Activated T-helper 2 cell treated with anti-CD3 and anti-CD28 coated beads, Interferon-gamma antibody, Interleukin-2, Interleukin-4, amounts not matched to agents 10 μg/mL and 5 μg/mL and 100 μg/mL, durations not matched to agents 14 hours and 24 hours and 36 hours (primary cell): ENCODE measurements around the gene TIPRL. TPM values are rescaled to one million over a fixed set of nuclear protein-coding genes. Genes with fewer than 3 reads are reported as not detected.

Experiments used
- DNase-seq: peaks from one replicate; pipeline ENCODE4 v3.0.0; 2021; ENCODE audit warnings: low spot score
- H3K27ac Mint-ChIP-seq: one replicate; pipeline ENCODE4 v1.8.0; 2021; ENCODE audit warnings: mixed read lengths
- H3K27me3 Mint-ChIP-seq: one replicate; pipeline ENCODE4 v1.8.0; 2021; ENCODE audit warnings: low read depth, mixed read lengths
- H3K36me3 Mint-ChIP-seq: one replicate; pipeline ENCODE4 v1.8.0; 2021; ENCODE audit warnings: low read depth, mixed read lengths
- H3K4me1 Mint-ChIP-seq: one replicate; pipeline ENCODE4 v1.8.0; 2021; ENCODE audit warnings: low read depth, mixed read lengths
- H3K4me3 Mint-ChIP-seq: one replicate; pipeline ENCODE4 v1.8.0; 2021; ENCODE audit warnings: low read depth, mild to moderate bottlenecking, moderate library complexity, mixed read lengths
- H3K9me3 Mint-ChIP-seq: one replicate; pipeline ENCODE4 v1.8.0; 2021; ENCODE audit warnings: mixed read lengths
- intact Hi-C: fragments of 100-400 bp; cut with micrococcal nuclease; formaldehyde crosslinking; loops from one replicate; pipeline ENCODE4 v1.15.1; 2023
- total RNA-seq: library from RNA; stranded (reverse); gene quantifications from 2 replicates; pipeline ENCODE4 v1.2.3, GENCODE V29; 2022

Gene TIPRL
- 59.9 and 63.4 TPM in 2 replicates for total RNA-seq

DNA sequence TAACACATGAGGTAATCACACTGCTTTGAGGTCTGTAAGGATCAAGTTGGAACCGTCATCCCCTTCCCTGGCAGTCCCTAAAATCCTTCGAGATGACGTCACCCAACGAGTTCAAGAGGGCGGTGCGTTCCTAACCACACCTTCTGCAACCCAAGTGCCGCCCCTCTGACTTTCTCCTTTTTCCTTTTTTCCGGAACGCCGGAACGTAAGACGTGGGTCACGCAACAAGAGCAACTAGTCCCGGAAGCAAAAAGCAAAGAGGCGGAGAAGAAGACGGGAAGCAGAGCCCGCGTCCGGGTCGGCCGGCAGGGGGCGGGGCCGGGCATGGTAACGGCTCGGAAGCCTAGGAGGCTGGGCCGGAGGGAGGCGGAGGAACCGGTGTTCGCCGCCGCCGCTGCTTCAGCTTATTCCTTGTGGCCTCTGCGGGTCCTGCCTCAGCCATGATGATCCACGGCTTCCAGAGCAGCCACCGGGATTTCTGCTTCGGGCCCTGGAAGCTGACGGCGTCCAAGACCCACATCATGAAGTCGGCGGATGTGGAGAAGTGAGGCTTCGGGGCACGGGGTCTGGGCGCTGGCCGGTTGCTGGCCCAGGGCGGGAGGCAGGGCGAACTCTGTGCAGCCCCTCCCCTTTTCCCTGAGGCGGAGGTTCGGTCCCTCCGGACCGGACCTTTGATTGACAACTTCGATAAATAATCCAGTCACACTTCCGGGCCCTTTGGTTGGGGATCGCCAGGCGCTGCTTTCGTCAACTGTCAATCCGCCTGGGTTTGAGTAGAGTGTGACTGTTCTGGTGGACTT is at the start of gene TIPRL:
TSS of gene TIPRL (plus strand) at position 325 of the 800 bp plus-strand sequence. CDS start at position 441, 116 bp downstream.
- DNase-seq, result peak; percentile 93

GRCh38 chr1:168129933-168130332 is 48.8 kb upstream of the TIPRL start:
- peaks cover 42% of the 10 kb centered on the region for H3K27me3 Mint-ChIP-seq
- intact Hi-C loops, result no loop called here

More for the DNA sequence above, at the start of gene TIPRL:
- Mint-ChIP-seq H3K9me3 (no peaks in the 10 kb centered on the region), H3K36me3 (peaks cover 3% of the 10 kb centered on the region), H3K27ac (no peak within 1 kb of the TSS), H3K4me1 (peaks cover 8% of the 10 kb centered on the region), H3K4me3 (no peak within 1 kb of the TSS), H3K27me3 (peaks cover 4% of the 10 kb centered on the region)
- intact Hi-C loops, result loop anchor here (1.0 to 10.0 kb wide), 8 partner anchors 42 to 1896 kb away; partner anchors contain the start of genes GPR161, KIFAP3 and SFT2D2

DNA sequence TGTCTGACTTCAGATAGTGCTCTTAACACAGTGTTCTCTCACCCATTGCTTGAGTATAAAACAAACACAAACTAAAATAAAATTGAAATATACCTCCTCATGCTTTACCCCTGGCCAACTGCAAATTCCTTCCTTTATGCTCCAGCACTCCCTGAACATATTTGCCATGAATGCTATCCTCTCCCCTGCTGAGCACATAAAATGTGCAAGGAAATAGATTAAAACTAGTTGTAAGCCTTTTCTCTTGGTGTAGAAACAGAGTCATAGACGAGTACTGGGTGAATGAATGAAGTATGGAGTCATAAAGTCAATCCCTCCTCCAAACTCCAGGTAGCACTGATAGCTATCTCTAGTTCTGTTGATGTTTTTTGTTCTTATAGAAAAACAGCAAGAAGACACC is 44.6 kb upstream of the TIPRL start:
- Mint-ChIP-seq H3K27me3 (peaks cover 55% of the 10 kb centered on the region), H3K4me3 (no peak overlapping the region)

More at GRCh38 chr1:168129933-168130332, 48.8 kb upstream of the TIPRL start:
- H3K27ac Mint-ChIP-seq, result no peak overlapping the region
- no peak for DNase-seq
- H3K9me3 Mint-ChIP-seq, result no peaks in the 10 kb centered on the region
- no peaks in the 10 kb centered on the region for H3K4me1 Mint-ChIP-seq
- H3K36me3 Mint-ChIP-seq, result no peaks in the 10 kb centered on the region
- no peak overlapping the region for H3K4me3 Mint-ChIP-seq

DNA sequence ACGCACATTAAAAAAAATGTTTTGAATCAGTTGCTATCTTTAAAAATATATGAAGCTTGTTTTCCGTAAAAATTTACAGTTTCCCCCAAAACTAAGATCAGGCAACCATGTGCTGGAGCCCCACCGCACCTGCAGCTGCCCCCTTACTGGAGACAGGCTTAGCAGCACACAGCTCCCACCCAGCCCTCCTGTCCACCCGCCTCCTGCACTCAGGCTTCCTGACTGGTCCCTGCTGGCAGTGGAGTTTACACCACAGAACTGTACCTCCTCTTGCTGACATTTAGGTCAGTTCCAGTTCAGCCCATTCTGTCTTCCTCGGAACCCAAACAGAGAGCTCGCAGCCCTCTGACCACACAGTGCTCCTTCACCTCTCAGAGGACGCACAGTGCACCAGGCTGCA is 44.1 kb upstream of the TIPRL start:
- Mint-ChIP-seq H3K27me3 (peaks cover 57% of the 10 kb centered on the region), H3K4me3 (no peak overlapping the region), H3K9me3 (no peaks in the 10 kb centered on the region), H3K4me1 (peaks cover 16% of the 10 kb centered on the region), H3K27ac (no peak overlapping the region), H3K36me3 (no peaks in the 10 kb centered on the region)
- intact Hi-C loops, result loop anchor here (5.0 kb wide), 3 partner anchors 47 to 197 kb away; partner anchors contain the start of genes DCAF6 and MPC2
- DNase-seq, result no peak

More for the DNA sequence above, 44.6 kb upstream of the TIPRL start:
- Mint-ChIP-seq H3K27ac (no peak overlapping the region), H3K4me1 (peaks cover 15% of the 10 kb centered on the region), H3K9me3 (no peaks in the 10 kb centered on the region), H3K36me3 (no peaks in the 10 kb centered on the region)
- DNase-seq, result no peak
- intact Hi-C loops, result no loop called here

DNA sequence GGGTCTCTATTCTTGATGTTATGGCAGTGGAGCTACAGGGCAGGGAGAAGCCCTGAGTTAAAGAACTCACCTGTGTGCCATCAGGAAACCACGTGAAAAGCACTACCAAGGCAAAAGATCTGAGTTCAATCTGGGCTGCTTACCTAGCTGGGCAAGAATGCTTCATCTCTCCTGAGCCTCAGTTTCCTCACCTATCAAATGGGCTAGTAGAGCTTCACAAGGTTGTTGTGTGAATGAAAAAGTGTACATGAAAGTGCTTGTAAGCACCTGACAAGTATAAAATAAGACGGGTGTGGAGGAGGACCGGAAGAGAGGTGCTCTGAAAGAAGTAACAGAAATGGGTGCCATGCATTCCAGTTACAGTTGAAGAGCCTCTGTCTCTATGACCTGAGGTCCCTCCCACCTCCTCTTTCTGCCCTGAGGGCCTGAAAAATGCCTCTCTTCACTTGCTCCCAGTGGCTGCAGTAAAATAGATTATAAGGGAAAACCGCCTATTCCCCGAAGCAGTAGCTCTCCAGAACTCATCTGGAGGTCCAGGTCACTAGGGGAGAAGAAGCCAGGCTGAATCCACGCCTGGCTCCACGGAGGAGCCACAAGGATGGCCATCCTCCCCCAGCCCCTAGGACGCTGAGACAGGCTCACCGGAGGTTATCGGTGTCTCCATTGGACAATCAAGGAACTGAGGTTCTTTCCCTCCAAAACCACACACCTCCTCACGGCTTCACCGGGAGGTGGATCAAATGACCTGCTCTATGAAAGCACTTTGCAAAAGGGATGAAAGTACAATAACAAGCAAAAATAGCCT is 43.4 kb upstream of the TIPRL start:
- Mint-ChIP-seq H3K4me3 (peak overlapping the region; percentile 74), H3K4me1 (peaks cover 16% of the 10 kb centered on the region), H3K9me3 (no peaks in the 10 kb centered on the region), H3K36me3 (no peaks in the 10 kb centered on the region), H3K27me3 (peaks cover 55% of the 10 kb centered on the region), H3K27ac (peak overlapping the region; percentile 4)
- DNase-seq, result no peak
- intact Hi-C loops, result loop anchor here (5.0 kb wide), 3 partner anchors 48 to 198 kb away; partner anchors contain the start of genes DCAF6 and MPC2

DNA sequence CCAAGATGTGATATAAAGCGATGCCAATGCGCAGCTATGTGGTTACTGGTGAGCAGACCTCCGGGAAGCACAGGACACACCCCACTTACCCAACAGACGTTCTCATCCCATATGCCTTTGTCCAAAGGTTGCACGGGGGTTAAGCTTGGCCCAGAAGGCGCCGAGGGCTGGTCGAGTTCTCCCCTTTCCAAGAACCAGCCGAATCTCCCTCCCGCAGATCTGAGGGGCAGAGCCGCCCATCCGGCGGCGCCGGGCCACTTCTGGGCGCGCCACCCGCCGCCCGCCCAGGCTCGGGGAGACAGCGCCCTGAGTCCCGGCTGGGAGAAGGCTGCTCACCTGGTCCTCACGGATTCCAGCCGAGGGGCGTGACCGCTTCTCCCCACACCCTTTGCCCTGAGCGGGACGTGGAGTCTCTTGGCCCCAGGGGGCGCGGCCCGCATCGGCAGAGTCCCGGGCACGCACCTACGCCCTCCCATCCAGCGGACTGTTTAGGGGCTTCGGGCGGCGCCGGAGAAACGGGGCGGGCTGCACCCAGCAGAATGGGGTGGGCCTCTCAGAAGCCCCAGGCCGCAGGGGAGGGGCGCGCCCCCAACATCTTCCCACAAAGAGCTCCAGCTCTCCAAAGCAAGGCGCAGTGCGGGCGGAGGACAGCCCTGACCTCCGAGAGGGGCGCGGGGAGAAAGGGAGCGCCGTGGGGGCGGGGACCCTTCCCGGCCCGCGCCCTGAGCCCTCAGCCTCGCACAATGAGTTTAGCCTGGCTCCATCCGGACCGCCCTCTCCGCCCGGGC is 42.6 kb upstream of the TIPRL start:
- intact Hi-C loops, result loop anchor here (2.0 to 5.0 kb wide), 4 partner anchors 43 to 199 kb away; partner anchors contain the start of genes DCAF6, MPC2 and TIPRL
- H3K36me3 Mint-ChIP-seq, result no peaks in the 10 kb centered on the region
- DNase-seq, result no peak
- peaks cover 52% of the 10 kb centered on the region for H3K27me3 Mint-ChIP-seq
- H3K4me3 Mint-ChIP-seq, result peak overlapping the region; percentile 74
- no peaks in the 10 kb centered on the region for H3K9me3 Mint-ChIP-seq
- H3K27ac Mint-ChIP-seq, result peak overlapping the region; percentile 4
- peaks cover 16% of the 10 kb centered on the region for H3K4me1 Mint-ChIP-seq

- peaks cover 16% of the 10 kb centered on the region for H3K4me1 Mint-ChIP-seq
- intact Hi-C loops, result loop anchor here (2.0 to 5.0 kb wide), 4 partner anchors 42 to 200 kb away; partner anchors contain the start of genes DCAF6, MPC2 and TIPRL
- H3K27me3 Mint-ChIP-seq, result peaks cover 48% of the 10 kb centered on the region
- peak; percentile 29 for DNase-seq
- no peaks in the 10 kb centered on the region for H3K9me3 Mint-ChIP-seq
- H3K27ac Mint-ChIP-seq, result peak within 1 kb of the TSS; percentile 33
- H3K4me3 Mint-ChIP-seq, result peak within 1 kb of the TSS; percentile 85
- H3K36me3 Mint-ChIP-seq, result no peaks in the 10 kb centered on the region
Observed at GRCh38 chr1:168136709-168137514, 41.9 kb upstream of the TIPRL start, which contains the start of gene GPR161. Gene GPR161 (minus strand): TSS chr1:168136930. CDS start chr1:168104850, 32,080 bp downstream.

DNA sequence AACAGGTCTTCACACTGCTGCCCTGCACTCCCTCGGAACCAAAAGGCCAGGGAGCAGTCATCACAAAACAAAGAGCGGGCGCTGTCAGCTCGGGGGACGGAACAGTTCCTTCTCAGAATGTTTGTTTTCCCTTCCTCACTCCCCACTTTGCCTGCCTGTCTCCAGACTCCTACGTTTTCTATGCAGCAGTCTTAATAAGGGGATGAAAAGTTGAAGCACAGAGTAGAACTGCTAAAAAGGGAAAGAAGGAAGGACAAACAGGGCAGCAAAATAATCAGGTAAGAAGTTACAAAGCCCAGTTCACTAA is 41.3 kb upstream of the TIPRL start:
- no peak for DNase-seq

GRCh38 chr1:168138134-168138533 is 40.6 kb upstream of the TIPRL start:
- H3K27me3 Mint-ChIP-seq, result peaks cover 51% of the 10 kb centered on the region
- DNase-seq, result no peak
- peaks cover 16% of the 10 kb centered on the region for H3K4me1 Mint-ChIP-seq
- H3K9me3 Mint-ChIP-seq, result no peaks in the 10 kb centered on the region
- H3K4me3 Mint-ChIP-seq, result peak overlapping the region; percentile 27
- H3K27ac Mint-ChIP-seq, result no peak overlapping the region
- intact Hi-C loops, result loop anchor here (5.0 kb wide), 3 partner anchors 51 to 201 kb away; partner anchors contain the start of genes DCAF6 and MPC2
- H3K36me3 Mint-ChIP-seq, result no peaks in the 10 kb centered on the region

More for the DNA sequence above, 41.3 kb upstream of the TIPRL start:
- peaks cover 52% of the 10 kb centered on the region for H3K27me3 Mint-ChIP-seq
- intact Hi-C loops, result loop anchor here (2.0 to 5.0 kb wide), 4 partner anchors 41 to 200 kb away; partner anchors contain the start of genes DCAF6, MPC2 and TIPRL
- H3K27ac Mint-ChIP-seq, result peak overlapping the region; percentile 33
- no peaks in the 10 kb centered on the region for H3K9me3 Mint-ChIP-seq
- peak overlapping the region; percentile 85 for H3K4me3 Mint-ChIP-seq
- no peaks in the 10 kb centered on the region for H3K36me3 Mint-ChIP-seq
- peaks cover 16% of the 10 kb centered on the region for H3K4me1 Mint-ChIP-seq

DNA sequence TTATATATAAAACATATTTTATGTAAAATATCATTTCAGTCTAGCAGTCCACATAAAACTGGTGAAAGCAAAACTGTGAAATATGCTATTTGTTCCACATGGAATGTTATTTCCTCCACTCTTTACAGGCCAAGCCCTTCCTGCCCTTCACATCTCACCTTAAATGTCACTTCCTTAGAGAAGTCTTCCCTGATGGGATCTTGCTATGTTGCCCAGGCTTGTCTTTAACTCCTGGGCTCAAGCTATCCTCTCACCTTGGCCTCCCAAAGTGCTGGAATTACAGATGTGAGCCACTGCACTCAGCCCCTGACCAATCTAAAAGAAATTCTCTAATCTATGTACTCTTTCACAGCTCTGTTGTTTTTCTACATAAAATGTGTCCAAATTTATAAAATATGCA is 39.7 kb upstream of the TIPRL start:
- no peak overlapping the region for H3K4me3 Mint-ChIP-seq
- H3K27me3 Mint-ChIP-seq, result peaks cover 49% of the 10 kb centered on the region
- H3K9me3 Mint-ChIP-seq, result no peaks in the 10 kb centered on the region
- H3K27ac Mint-ChIP-seq, result no peak overlapping the region
- DNase-seq, result no peak
- intact Hi-C loops, result loop anchor here (5.0 kb wide), 3 partner anchors 52 to 202 kb away; partner anchors contain the start of genes DCAF6 and MPC2
- H3K36me3 Mint-ChIP-seq, result no peaks in the 10 kb centered on the region
- peaks cover 16% of the 10 kb centered on the region for H3K4me1 Mint-ChIP-seq

DNA sequence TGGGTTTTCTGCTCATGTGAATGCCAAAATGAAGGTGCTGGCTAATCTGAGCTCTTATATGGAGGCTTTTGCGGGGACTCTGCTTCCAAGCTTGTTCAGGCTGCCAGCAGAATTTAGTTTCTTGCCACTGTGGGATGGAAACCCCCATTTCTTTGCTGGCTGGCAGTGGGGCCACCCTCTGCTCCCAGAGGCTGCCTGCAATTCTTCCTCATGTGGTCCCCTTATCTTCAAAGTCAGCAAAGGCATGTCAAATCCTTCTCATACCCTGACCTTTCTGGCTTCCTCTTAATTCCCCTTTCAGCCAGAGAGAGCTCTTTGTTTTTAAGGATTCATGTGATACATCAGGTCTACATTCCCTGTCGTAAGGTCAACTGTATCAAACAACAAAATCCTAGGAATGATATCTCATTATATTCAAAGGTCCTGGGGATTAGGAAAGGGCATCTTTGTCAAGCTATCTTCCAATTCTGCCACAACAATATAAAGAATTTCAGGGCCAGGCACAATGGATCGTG is 36.8 kb upstream of the TIPRL start:
- Mint-ChIP-seq H3K4me3 (no peak overlapping the region), H3K27me3 (peaks cover 33% of the 10 kb centered on the region), H3K36me3 (no peaks in the 10 kb centered on the region), H3K9me3 (no peaks in the 10 kb centered on the region), H3K4me1 (peaks cover 17% of the 10 kb centered on the region), H3K27ac (no peak overlapping the region)
- DNase-seq, result no peak
- intact Hi-C loops, result no loop called here
